Measurements from ENCODE around the gene AFG1L. TPM values are rescaled to one million over a fixed set of nuclear protein-coding genes. Genes with fewer than 3 reads are reported as not detected.

The AFG1L gene
- total RNA-seq, 1 donor from 2014 or later: 13.3 TPM

- TF ChIP-seq CTCF (IDR thresholded peaks at IDR 0.05; ENCODE audit: borderline replicate concordance): no peak
- Histone ChIP-seq H3K27me3 (ENCODE audit: low read depth) (no peaks in the 10 kb centered on the region), H3K4me1 (no peaks in the 10 kb centered on the region), H3K4me3 (no peak overlapping the region), H3K9me3 (replicated peaks) (no peaks in the 10 kb centered on the region), H3K36me3 (no peaks in the 10 kb centered on the region), H3K27ac (replicated peaks) (no peak overlapping the region)
- intact Hi-C loops (cut with micrococcal nuclease): loop anchor here (10.0 kb wide), 1 partner anchor 375 kb away; no protein-coding TSS in a partner anchor
- DNase-seq: no peak
Measured at GRCh38 chr6:108489699-108490098, 194.8 kb downstream of the AFG1L start.

GRCh38 chr6:108492131-108492766 is 197.4 kb downstream of the AFG1L start:
- H3K27me3 ChIP-seq (ENCODE audit: low read depth): no peaks in the 10 kb centered on the region
- H3K4me1 ChIP-seq: no peaks in the 10 kb centered on the region
- no peaks in the 10 kb centered on the region for H3K36me3 ChIP-seq
- peak; percentile 71 for TF ChIP-seq CTCF (IDR thresholded peaks at IDR 0.05; ENCODE audit: borderline replicate concordance)
- no peaks in the 10 kb centered on the region for H3K9me3 ChIP-seq (replicated peaks)
- no peak for DNase-seq
- H3K27ac ChIP-seq (replicated peaks): no peak overlapping the region
- no peak overlapping the region for H3K4me3 ChIP-seq
- intact Hi-C loops (cut with micrococcal nuclease): loop anchor here (10.0 kb wide), 1 partner anchor 377 kb away; no protein-coding TSS in a partner anchor

- intact Hi-C loops (cut with micrococcal nuclease): loop anchor here (10.0 kb wide), 1 partner anchor 380 kb away; no protein-coding TSS in a partner anchor
- no peaks in the 10 kb centered on the region for H3K4me1 ChIP-seq
- no peak overlapping the region for H3K27ac ChIP-seq (replicated peaks)
- no peak overlapping the region for H3K4me3 ChIP-seq
- no peaks in the 10 kb centered on the region for H3K9me3 ChIP-seq (replicated peaks)
- no peak for TF ChIP-seq CTCF (IDR thresholded peaks at IDR 0.05; ENCODE audit: borderline replicate concordance)
- no peaks in the 10 kb centered on the region for H3K36me3 ChIP-seq
- no peak for DNase-seq
- H3K27me3 ChIP-seq (ENCODE audit: low read depth): no peaks in the 10 kb centered on the region
Measured at GRCh38 chr6:108494434-108494833, 199.6 kb downstream of the AFG1L start.

GRCh38 chr6:108497883-108498282 is 203.0 kb downstream of the AFG1L start:
- no peak overlapping the region for H3K4me3 ChIP-seq
- H3K27ac ChIP-seq (replicated peaks): no peak overlapping the region
- DNase-seq: no peak
- H3K9me3 ChIP-seq (replicated peaks): no peaks in the 10 kb centered on the region
- intact Hi-C loops (cut with micrococcal nuclease): loop anchor here (10.0 kb wide), 1 partner anchor 383 kb away; no protein-coding TSS in a partner anchor
- peaks cover 5% of the 10 kb centered on the region for H3K36me3 ChIP-seq
- no peaks in the 10 kb centered on the region for H3K4me1 ChIP-seq
- TF ChIP-seq CTCF (IDR thresholded peaks at IDR 0.05; ENCODE audit: borderline replicate concordance): peak; percentile 50
- no peaks in the 10 kb centered on the region for H3K27me3 ChIP-seq (ENCODE audit: low read depth)

GRCh38 chr6:108501559-108501958 is 206.7 kb downstream of the AFG1L start:
- H3K4me3 ChIP-seq: no peak overlapping the region
- H3K27me3 ChIP-seq (ENCODE audit: low read depth): no peaks in the 10 kb centered on the region
- no peaks in the 10 kb centered on the region for H3K4me1 ChIP-seq
- intact Hi-C loops (cut with micrococcal nuclease): no loop called here
- no peak for TF ChIP-seq CTCF (IDR thresholded peaks at IDR 0.05; ENCODE audit: borderline replicate concordance)
- H3K36me3 ChIP-seq: peaks cover 7% of the 10 kb centered on the region
- no peak overlapping the region for H3K27ac ChIP-seq (replicated peaks)
- H3K9me3 ChIP-seq (replicated peaks): no peaks in the 10 kb centered on the region
- no peak for DNase-seq
